Adrenal gland (tissue), 12 donors: ENCODE measurements around the gene INSL3. TPM values are rescaled to one million over a fixed set of nuclear protein-coding genes. Genes with fewer than 3 reads are reported as not detected.

Experiments used
- DNase-seq, 7 donors: peaks; one replicate each; pipeline ENCODE4 v3.0.0-alpha.2; 2019 to 2020
- H3K27ac ChIP-seq, 5 donors: fragments of 200-600 bp; sonication (generic) in 4 of 5; 1 replicate in 3 of 5; 2 replicates in 2 of 5; pipeline versions ENCODE4 v1.5.1 to v1.8.0; 2016 to 2020; ENCODE audit warnings: mild to moderate bottlenecking in 1 of 5
- H3K27me3 ChIP-seq: fragments of 200-600 bp; 2 replicates; pipeline ENCODE4 v1.8.0; 2021
- H3K36me3 ChIP-seq, 2 donors: fragments of 200-600 bp; replicated peaks in 1 of 2; 1 replicate in 1 of 2; 2 replicates in 1 of 2; pipeline versions ENCODE4 v1.5.1 to v1.8.0; 2018 to 2022
- H3K4me1 ChIP-seq, 2 donors: fragments of 200-600 bp; replicated peaks in 1 of 2; 1 replicate in 1 of 2; 2 replicates in 1 of 2; pipeline versions ENCODE4 v1.5.1 to v1.8.0; 2018 to 2021
- H3K4me3 ChIP-seq, 4 donors: fragments of 200-600 bp; sonication (generic) in 3 of 4; one replicate each; pipeline ENCODE4 v1.5.1; 2016 to 2018
- H3K9me3 ChIP-seq, 3 donors: fragments of 200-600 bp; sonication (generic) in 1 of 3; replicated peaks in 1 of 3; 1 replicate in 2 of 3; 2 replicates in 1 of 3; pipeline versions ENCODE4 v1.5.1 to v1.8.0; 2016 to 2021
- CTCF ChIP-seq, 6 experiments: fragments of 450-650 bp in 4 of 6; fragments of 200-600 bp in 2 of 6; sonication (generic) in 1 of 6; IDR thresholded peaks; 1 replicate in 5 of 6; 2 replicates in 1 of 6; pipeline versions ENCODE4 v1.5.1 to v1.8.0; 2016 to 2021; ENCODE audit warnings: antibody characterized with exemption in 6 of 6, mild to moderate bottlenecking in 2 of 6, moderate library complexity in 1 of 6
- POLR2A ChIP-seq, 2 donors: fragments of 450-650 bp; IDR thresholded peaks; one replicate each; pipeline ENCODE4 v1.6.1; 2017; ENCODE audit warnings: antibody characterized with exemption in 2 of 2, mild to moderate bottlenecking in 2 of 2, moderate library complexity in 1 of 2
- WGBS, 4 donors: extraction: QIAGEN DNeasy Blood & Tissue Kit in 2 of 4; methylation state at CpG; one replicate each; pipeline versions ENCODE4 v1.1.5 to v1.1.7; 2013 to 2017; 5-methylcytosine and 5-hydroxymethylcytosine counted together
- intact Hi-C, 2 donors: fragments of 100-400 bp; cut with DNase I; formaldehyde crosslinking; loops; one replicate each; pipeline versions ENCODE4 v1.14.1 to v1.15.0; 2022 to 2023
- polyA plus RNA-seq, 3 donors: library from polyadenylated mRNA; stranded (reverse); fragments of 200-250 nt in 2 of 3; fragments of 350-450 nt in 1 of 3; fragmentation: Illumina TruSeq in 1 of 3; extraction: RNeasy Lipid Tissue Mini Kit (QIAGEN cat#74804) in 1 of 3; gene quantifications; one replicate each; pipeline ENCODE4 v1.2.3, GENCODE V29; 2013 to 2014
- total RNA-seq, 9 donors: library from RNA; depleted of rRNA in 4 of 9; stranded (reverse); fragments of >200 nt in 4 of 9; fragments of 120-200 nt in 1 of 9; fragmentation: NEBNext Ultra II Directional in 1 of 9; extraction: Animal tissue kit (Norgen Biotek cat#: 25700) in 1 of 9; gene quantifications; one replicate each; pipeline versions ENCODE4 v1.1.0 to v1.2.4, GENCODE V29; 2013 to 2023
- donor health status: healthy with polysubstance abuse.
- donor health status: Bipolar disorder and iron deficiency.
- donor health status: DM: yes; HTN: yes; CAD: no.
- donor health status: DM: no; HTN: no; CAD: no.
- donor health status: DM: no; HTN: no; CAD: no.
- donor health status: DM: yes; HTN: yes; CAD: no.

INSL3 gene
- total and polyA plus RNA-seq, 12 donors = 0.17 to 0.40 (median 0.28) TPM; not detected in 8

GRCh38 chr19:17790059-17790780, 31.1 kb downstream of the INSL3 start:
- WGBS, 4 donors = 61 to 68% (median 65%) methylated on average over 5 to 6 of the region's 6 CpGs
- Histone ChIP-seq H3K36me3 (no peaks in the 10 kb centered on the region), H3K9me3 (no peaks in the 10 kb centered on the region), H3K4me3 (no peak overlapping the region), H3K27ac (no peak overlapping the region), H3K4me1 (no peaks in the 10 kb centered on the region), H3K27me3 (peaks cover 18% of the 10 kb centered on the region)
- DNase-seq = no peak
- intact Hi-C loops = no loop called here
- TF ChIP-seq CTCF (IDR thresholded peaks at IDR 0.05) = no peak
- no peak for TF ChIP-seq POLR2A (IDR thresholded peaks at IDR 0.05)

GRCh38 chr19:17788632-17789031, 32.7 kb downstream of the INSL3 start:
- no peaks in the 10 kb centered on the region for H3K9me3 ChIP-seq
- no peak for DNase-seq
- no peak overlapping the region for H3K27ac ChIP-seq
- H3K27me3 ChIP-seq = peaks cover 2% of the 10 kb centered on the region
- H3K36me3 ChIP-seq = no peaks in the 10 kb centered on the region
- no peak overlapping the region for H3K4me3 ChIP-seq
- 87 to 100% (median 96%) methylated on average over 2 of the region's 2 CpGs for WGBS, 4 donors
- intact Hi-C loops = loop anchor here in 1 of 2 donors (10.0 kb wide), 1 partner anchor 66 kb away; the partner anchor contains the start of gene RPL18A
- no peak for TF ChIP-seq POLR2A (IDR thresholded peaks at IDR 0.05)
- no peak for TF ChIP-seq CTCF (IDR thresholded peaks at IDR 0.05)
- H3K4me1 ChIP-seq = no peaks in the 10 kb centered on the region

GRCh38 chr19:17787274-17787913, 33.9 kb downstream of the INSL3 start:
- intact Hi-C loops = loop anchor here in 1 of 2 donors (10.0 kb wide), 1 partner anchor 67 kb away; the partner anchor contains the start of gene RPL18A
- 83 to 90% (median 86%) methylated on average over 4 to 14 of the region's 14 CpGs for WGBS, 4 donors

More at GRCh38 chr19:17787274-17787913, 33.9 kb downstream of the INSL3 start:
- no peak for DNase-seq
- H3K4me1 ChIP-seq = no peaks in the 10 kb centered on the region
- no peaks in the 10 kb centered on the region for H3K27me3 ChIP-seq
- no peak for TF ChIP-seq CTCF (IDR thresholded peaks at IDR 0.05)
- no peaks in the 10 kb centered on the region for H3K9me3 ChIP-seq
- H3K4me3 ChIP-seq = no peak overlapping the region
- no peak overlapping the region for H3K27ac ChIP-seq
- H3K36me3 ChIP-seq = no peaks in the 10 kb centered on the region
